Measurements from ENCODE around the gene OBSCN. TPM values are rescaled to one million over a fixed set of nuclear protein-coding genes. Genes with fewer than 3 reads are reported as not detected.

Gene OBSCN
- total RNA-seq, 1 experiment from 2014 or later: 33.3 TPM

DNA sequence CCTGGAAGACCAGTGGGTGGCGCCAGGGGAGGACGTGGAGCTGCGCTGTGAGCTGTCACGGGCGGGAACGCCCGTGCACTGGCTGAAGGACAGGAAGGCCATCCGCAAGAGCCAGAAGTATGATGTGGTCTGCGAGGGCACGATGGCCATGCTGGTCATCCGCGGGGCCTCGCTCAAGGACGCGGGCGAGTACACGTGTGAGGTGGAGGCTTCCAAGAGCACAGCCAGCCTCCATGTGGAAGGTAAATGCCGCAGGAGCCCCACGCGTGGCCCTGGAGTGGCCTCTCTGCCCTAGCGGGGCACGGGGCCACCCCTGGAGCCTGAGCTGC, 75.2 kb downstream of the OBSCN start:
- no peaks in the 10 kb centered on the region for H4K20me1 ChIP-seq (ENCODE audit: control insufficient read depth, insufficient read depth, insufficient read length)
- no peak overlapping the region for H2BK15ac ChIP-seq (ENCODE audit: low read depth, low read length)
- H3K4me2 ChIP-seq (ENCODE audit: insufficient read depth, insufficient read length, low read length): no peak overlapping the region
- H3K23ac ChIP-seq (ENCODE audit: insufficient read length, low read depth, low read length): no peak overlapping the region
- no peak overlapping the region for H2BK20ac ChIP-seq (ENCODE audit: low read depth, low read length, poor library complexity, severe bottlenecking)
- H3K4me1 ChIP-seq (ENCODE audit: insufficient read depth, low read length): no peaks in the 10 kb centered on the region
- peak; percentile 62 for DNase-seq
- H4K8ac ChIP-seq (replicated peaks; ENCODE audit: insufficient read length, low read depth, low read length): no peak overlapping the region
- no peaks in the 10 kb centered on the region for H3K4me1 Mint-ChIP-seq
- H3K27me3 ChIP-seq (ENCODE audit: insufficient read depth, low read length): no peaks in the 10 kb centered on the region
- H4K5ac ChIP-seq (ENCODE audit: insufficient read length, low read depth, low read length): no peak overlapping the region
- H3K56ac ChIP-seq (ENCODE audit: insufficient read length, low read depth, low read length): no peak overlapping the region
- no peaks in the 10 kb centered on the region for H3K79me2 ChIP-seq (ENCODE audit: insufficient read depth, low read length)
- H3K4ac ChIP-seq (ENCODE audit: low read depth, low read length): no peak overlapping the region
- no CpG with 5 or more reads among the region's 22 CpGs for WGBS (ENCODE audit: extremely low coverage, insufficient read length, low lambda C conversion rate)
- H3K9me3 ChIP-seq (ENCODE audit: control insufficient read depth, low read depth, low read length): no peaks in the 10 kb centered on the region
- H2BK120ac ChIP-seq (ENCODE audit: low read depth, low read length, poor library complexity, severe bottlenecking): no peak overlapping the region
- H3T11ph ChIP-seq (ENCODE audit: low read length): no peak overlapping the region
- H4K91ac ChIP-seq (ENCODE audit: insufficient read length, low read depth, low read length): no peak overlapping the region
- H3K23me2 ChIP-seq (ENCODE audit: insufficient read length, low read depth, low read length, poor library complexity, severe bottlenecking): no peaks in the 10 kb centered on the region
- no peaks in the 10 kb centered on the region for H3K9me3 Mint-ChIP-seq
- H2AFZ ChIP-seq (ENCODE audit: low read length): no peak overlapping the region
- no peak overlapping the region for H3K27ac Mint-ChIP-seq
- peaks cover 17 to 48% (median 31%) of the 10 kb centered on the region in 3 experiments; a peak in 6 of 7 replicates for H3K36me3 Mint-ChIP-seq (ENCODE audit: insufficient read depth in 1 of 3, low read depth in 3 of 3)
- no peak overlapping the region for H2BK5ac ChIP-seq (ENCODE audit: insufficient read length, low read length)
- no peak overlapping the region for H2BK12ac ChIP-seq (ENCODE audit: insufficient read length, low read depth, low read length)
- no peak overlapping the region for H2AK5ac ChIP-seq (ENCODE audit: insufficient read length, low read length)
- H3K4me3 Mint-ChIP-seq: no peak overlapping the region
- H3K27ac ChIP-seq (ENCODE audit: insufficient read length, low read depth, low read length): no peak overlapping the region
- H3K14ac ChIP-seq (ENCODE audit: insufficient read depth, low read length): no peak overlapping the region
- no peaks in the 10 kb centered on the region for H3K27me3 Mint-ChIP-seq (ENCODE audit: low read depth)
- no peak overlapping the region for H3K9ac ChIP-seq (ENCODE audit: extremely low read depth, insufficient read length, low read length)
- H3K18ac ChIP-seq (ENCODE audit: insufficient read length, low read depth, low read length): no peak overlapping the region
- TF ChIP-seq, protein P1, sequence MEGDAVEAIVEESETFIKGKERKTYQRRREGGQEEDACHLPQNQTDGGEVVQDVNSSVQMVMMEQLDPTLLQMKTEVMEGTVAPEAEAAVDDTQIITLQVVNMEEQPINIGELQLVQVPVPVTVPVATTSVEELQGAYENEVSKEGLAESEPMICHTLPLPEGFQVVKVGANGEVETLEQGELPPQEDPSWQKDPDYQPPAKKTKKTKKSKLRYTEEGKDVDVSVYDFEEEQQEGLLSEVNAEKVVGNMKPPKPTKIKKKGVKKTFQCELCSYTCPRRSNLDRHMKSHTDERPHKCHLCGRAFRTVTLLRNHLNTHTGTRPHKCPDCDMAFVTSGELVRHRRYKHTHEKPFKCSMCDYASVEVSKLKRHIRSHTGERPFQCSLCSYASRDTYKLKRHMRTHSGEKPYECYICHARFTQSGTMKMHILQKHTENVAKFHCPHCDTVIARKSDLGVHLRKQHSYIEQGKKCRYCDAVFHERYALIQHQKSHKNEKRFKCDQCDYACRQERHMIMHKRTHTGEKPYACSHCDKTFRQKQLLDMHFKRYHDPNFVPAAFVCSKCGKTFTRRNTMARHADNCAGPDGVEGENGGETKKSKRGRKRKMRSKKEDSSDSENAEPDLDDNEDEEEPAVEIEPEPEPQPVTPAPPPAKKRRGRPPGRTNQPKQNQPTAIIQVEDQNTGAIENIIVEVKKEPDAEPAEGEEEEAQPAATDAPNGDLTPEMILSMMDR (conservative IDR thresholded peaks at IDR 0.05): peak; percentile 41; the same call in 2 of the 3 replicates
- H3K79me1 ChIP-seq (ENCODE audit: insufficient read depth, low read depth, low read length, poor library complexity, severe bottlenecking): no peaks in the 10 kb centered on the region

Data from H9 (cell line).